MG63 (cell line): ENCODE results near the gene TMEM237. TPM values are rescaled to one million over a fixed set of nuclear protein-coding genes. Genes with fewer than 3 reads are reported as not detected.
"Not testable (repeated sequence)": the region's sequence is repeated elsewhere in the genome, so short reads cannot be mapped to it uniquely, and the experiment has no call there.

Experiments used
- DNase-seq: peaks from one replicate; pipeline ENCODE4 v3.0.0-alpha.2; 2020
- H3K27me3 ChIP-seq: fragments of 250-450 bp; sonication (Bioruptor Pico); 2 replicates; pipeline ENCODE4 v1.5.1; 2020; ENCODE audit warnings: mild to moderate bottlenecking, moderate library complexity
- H3K36me3 ChIP-seq: fragments of 250-450 bp; sonication (Bioruptor Pico); 2 replicates; pipeline ENCODE4 v1.5.1; 2020; ENCODE audit warnings: mild to moderate bottlenecking, moderate library complexity
- H3K4me3 ChIP-seq: fragments of 250-450 bp; sonication (Bioruptor Pico); 2 replicates; pipeline ENCODE4 v1.5.1; 2020; ENCODE audit warnings: mild to moderate bottlenecking, moderate library complexity
- H3K9me3 ChIP-seq: fragments of 250-450 bp; sonication (Bioruptor Pico); 2 replicates; pipeline ENCODE4 v1.5.1; 2020; ENCODE audit warnings: mild to moderate bottlenecking, moderate library complexity
- total RNA-seq: library from RNA; depleted of rRNA; stranded (reverse); fragments of >200 nt; shearing (Covaris generic); gene quantifications from 2 replicates; pipeline ENCODE4 v1.2.3, GENCODE V29; 2014; ENCODE audit warnings: low replicate concordance; rRNA removed

Gene TMEM237, protein sequence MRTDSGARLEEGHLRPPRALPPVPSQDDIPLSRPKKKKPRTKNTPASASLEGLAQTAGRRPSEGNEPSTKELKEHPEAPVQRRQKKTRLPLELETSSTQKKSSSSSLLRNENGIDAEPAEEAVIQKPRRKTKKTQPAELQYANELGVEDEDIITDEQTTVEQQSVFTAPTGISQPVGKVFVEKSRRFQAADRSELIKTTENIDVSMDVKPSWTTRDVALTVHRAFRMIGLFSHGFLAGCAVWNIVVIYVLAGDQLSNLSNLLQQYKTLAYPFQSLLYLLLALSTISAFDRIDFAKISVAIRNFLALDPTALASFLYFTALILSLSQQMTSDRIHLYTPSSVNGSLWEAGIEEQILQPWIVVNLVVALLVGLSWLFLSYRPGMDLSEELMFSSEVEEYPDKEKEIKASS
- 63.8 and 73.3 TPM in 2 replicates for total RNA-seq

DNA sequence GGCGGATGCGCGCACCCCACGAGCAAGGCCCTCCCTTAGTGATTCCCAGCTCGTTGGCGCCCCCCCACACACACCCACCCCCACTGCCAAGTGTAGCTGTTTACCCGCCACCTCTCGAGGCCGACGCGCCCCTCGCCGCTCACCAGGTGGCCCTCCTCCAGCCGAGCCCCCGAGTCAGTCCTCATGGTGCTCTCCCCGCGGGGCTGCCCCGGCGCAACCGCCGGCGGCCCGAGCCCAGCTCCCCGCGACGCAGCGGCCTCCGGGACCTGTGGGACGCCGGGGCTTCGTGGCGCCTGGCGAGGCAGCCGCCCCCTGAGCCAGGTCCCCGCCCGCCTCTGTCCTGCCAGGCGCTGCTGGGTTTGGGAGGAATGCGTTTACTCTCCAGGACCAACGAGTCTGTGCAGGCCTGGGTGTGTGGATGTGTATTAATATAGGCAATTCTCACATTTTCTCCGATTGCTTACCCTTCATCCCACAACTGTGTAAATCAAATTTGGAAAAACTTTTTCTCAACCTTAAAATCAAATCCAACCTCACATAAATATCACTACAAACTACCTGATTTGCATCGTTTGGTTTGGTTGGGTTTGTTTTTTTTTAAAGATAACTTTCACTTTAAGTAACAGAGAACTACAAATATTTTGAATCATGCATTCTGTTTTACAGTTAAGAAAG lies at the start of gene TMEM237:
Gene TMEM237, minus strand, starts transcription at position 288 of the 675 bp plus-strand sequence. Its CDS starts 103 bp downstream, at position 185.
- no peaks in the 10 kb centered on the region for H3K9me3 ChIP-seq
- peak within 1 kb of the TSS; percentile 92 for H3K4me3 ChIP-seq
- H3K27me3 ChIP-seq: no peaks in the 10 kb centered on the region
- peak; percentile 66 for DNase-seq
- peaks cover 11% of the 10 kb centered on the region for H3K36me3 ChIP-seq

DNA sequence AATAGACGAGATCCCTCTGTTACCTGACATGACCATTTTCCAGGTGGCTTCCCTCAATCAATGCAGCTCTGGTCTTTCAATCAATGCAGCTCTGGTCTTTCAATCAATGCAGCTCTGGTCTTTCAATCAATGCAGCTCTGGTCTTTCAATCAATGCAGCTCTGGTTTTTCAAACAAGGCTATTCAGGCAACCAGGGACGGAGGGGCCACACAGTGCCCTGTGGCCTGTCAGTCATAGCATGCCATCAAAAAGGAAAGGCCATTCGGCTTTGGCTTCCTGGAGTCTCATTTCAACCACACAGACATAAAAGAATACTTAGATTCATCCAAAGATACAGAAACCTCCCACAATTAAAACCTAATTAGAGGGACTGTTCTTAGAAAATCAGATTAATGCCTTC lies 41.9 kb upstream of the TMEM237 start:
- H3K27me3 ChIP-seq: no peaks in the 10 kb centered on the region
- peaks cover 5% of the 10 kb centered on the region; the same call in 1 of the 2 replicates for H3K36me3 ChIP-seq
- no peak for DNase-seq

DNA sequence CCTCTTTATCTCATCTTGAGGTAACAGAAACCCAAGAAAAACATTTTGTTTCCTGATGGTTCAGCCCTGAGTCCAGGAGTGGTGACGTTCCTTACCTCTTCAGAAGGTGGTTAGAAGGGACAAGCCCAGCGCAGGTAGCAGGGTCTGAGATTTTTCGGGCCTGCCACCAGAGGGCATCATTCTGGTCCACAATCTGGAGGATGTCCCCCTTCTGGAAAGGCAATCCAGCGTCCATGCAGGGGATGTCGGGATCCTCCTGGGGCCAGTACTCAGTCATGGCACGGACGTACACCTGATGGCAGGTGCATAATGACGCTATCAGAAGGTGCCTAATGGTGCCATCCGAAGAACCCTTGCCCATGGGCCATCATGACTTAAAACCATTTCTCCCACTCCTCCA lies 37.4 kb upstream of the TMEM237 start:
- H3K27me3 ChIP-seq: no peaks in the 10 kb centered on the region
- peaks cover 5% of the 10 kb centered on the region; the same call in 1 of the 2 replicates for H3K36me3 ChIP-seq
- no peaks in the 10 kb centered on the region for H3K9me3 ChIP-seq
- H3K4me3 ChIP-seq: no peak overlapping the region
- peak; percentile 9 for DNase-seq

More for the DNA sequence above, 41.9 kb upstream of the TMEM237 start:
- Histone ChIP-seq H3K9me3 (no peaks in the 10 kb centered on the region), H3K4me3 (no peak overlapping the region)

DNA sequence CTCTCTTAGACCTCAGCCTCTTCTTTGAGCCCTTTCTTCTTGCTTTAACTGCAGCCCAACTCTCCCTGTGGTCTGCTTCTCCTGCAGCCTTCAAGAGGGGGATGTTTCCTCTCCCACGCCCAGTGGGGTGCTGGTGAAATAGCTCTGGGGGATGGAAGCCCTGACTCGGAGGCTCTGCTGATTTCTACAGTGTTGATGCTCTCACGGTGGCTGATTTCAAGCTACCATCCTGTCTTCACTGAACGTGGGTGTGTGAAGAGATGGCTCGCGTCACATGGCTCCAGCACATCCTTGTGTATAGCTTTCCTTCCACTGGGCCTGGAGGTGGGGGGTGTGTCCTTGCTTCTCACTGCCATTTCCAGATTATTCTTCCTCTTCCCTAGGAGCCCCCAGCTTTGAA lies 35.1 kb upstream of the TMEM237 start:
- Histone ChIP-seq H3K9me3 (no peaks in the 10 kb centered on the region), H3K36me3 (peaks cover 5% of the 10 kb centered on the region; the same call in 1 of the 2 replicates), H3K27me3 (no peaks in the 10 kb centered on the region), H3K4me3 (no peak overlapping the region)
- DNase-seq: no peak

DNA sequence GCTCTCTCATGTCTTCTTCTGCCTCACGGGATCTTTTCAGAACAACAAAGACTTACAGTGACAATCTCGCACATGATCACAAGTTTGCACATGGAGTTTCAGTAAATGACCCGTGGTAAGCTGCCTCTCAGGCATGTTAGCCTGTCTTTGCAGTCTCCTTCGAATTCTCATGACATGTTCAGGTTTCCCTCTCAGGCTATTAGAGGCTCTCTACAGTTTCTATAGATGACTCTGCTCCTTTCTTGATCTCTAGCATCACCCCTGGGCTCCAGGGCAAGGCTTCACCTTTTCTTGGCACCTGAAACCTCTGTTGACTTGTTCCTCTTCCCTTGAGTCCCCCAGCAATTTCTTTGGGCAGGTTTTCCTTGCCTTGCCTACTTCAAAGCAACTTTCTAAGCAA lies 32.2 kb upstream of the TMEM237 start:
- no peak for DNase-seq
- Histone ChIP-seq H3K4me3 (no peak overlapping the region), H3K9me3 (no peaks in the 10 kb centered on the region), H3K27me3 (no peaks in the 10 kb centered on the region), H3K36me3 (no peaks in the 10 kb centered on the region)

DNA sequence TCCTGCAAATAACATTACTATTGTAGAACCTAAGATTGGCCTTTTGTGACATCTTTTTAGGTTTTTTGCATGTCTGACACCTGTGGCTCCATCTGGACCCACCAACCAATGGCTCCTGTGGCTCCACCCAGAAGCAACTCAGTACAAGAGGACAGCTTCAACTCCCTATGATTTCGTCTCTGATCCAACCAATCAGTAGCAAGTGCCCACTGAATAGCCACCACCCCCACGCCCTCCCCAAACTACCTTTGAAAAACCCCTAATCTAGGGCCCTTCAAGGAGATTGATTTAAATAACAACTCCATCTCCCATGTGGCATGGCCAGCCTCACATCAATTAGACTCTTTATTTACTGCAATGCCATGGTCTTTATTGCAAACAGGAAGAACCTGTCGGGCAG lies 31.5 kb upstream of the TMEM237 start:
- Histone ChIP-seq H3K9me3 (no peaks in the 10 kb centered on the region), H3K27me3 (no peaks in the 10 kb centered on the region), H3K4me3 (no peak overlapping the region), H3K36me3 (no peaks in the 10 kb centered on the region)
- no peak for DNase-seq

DNA sequence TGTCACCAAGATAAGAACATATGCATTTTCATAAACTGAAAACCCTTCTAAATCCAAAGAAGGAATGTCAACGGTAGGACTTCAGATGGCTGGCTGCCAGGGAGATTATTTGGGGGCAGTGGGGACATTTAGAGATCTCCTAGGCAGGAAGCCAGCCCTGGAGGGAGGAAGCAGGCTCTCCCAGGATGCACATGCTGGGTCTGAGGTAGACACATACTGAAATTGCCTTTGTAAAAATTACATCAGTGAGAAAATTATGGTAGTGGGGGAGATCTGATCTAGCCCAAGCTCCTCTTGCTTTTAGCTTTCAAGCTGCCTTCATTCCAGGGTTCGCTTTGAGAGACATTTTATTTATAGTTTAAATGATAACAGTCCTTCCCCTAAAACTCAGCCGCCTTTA lies 31.0 kb upstream of the TMEM237 start:
- H3K36me3 ChIP-seq: no peaks in the 10 kb centered on the region
- no peaks in the 10 kb centered on the region for H3K9me3 ChIP-seq
- H3K27me3 ChIP-seq: no peaks in the 10 kb centered on the region
- H3K4me3 ChIP-seq: no peak overlapping the region
- DNase-seq: no peak

DNA sequence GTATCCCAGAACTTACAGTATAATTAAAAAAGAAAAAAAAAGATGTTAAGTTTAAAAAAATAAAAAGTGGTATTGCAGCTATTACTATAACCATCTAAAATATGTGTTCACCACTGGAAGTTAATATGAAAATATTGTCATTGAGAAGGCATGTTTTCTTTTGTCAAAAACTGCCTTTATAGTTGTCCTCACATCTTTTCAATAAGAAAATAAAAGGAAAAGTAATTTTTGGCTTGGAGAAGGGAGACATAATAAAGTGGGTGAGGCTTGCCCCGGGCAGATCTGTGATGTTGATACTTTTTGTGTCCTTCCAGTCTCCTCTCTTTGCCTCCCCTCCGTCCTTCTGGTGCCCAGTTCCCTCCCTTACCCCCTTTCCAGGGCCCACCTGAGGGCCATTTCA lies 30.2 kb upstream of the TMEM237 start:
- Histone ChIP-seq H3K36me3 (no peaks in the 10 kb centered on the region), H3K9me3 (no peaks in the 10 kb centered on the region), H3K4me3 (no peak overlapping the region), H3K27me3 (no peaks in the 10 kb centered on the region)
- DNase-seq: no peak

DNA sequence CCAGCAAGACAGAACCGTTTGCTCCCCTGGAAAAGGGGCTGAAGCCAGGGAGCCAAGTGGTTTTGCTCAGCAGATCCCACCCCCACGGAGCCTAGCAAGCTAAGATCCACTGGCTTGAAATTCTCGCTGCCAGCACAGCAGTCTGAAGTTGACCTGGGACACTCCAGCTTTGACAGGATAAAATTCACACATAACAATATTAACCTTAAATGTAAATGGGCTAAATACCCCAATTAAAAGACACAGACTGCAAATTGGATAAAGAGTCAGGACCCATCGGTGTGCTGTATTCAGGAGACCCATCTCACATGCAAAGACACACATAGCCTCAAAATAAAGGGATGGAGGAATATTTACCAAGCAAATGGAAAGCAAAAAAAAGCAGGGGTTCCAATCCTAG lies 27.9 kb upstream of the TMEM237 start:
- DNase-seq, H3K27me3 ChIP-seq, H3K36me3 ChIP-seq, H3K9me3 ChIP-seq, H3K4me3 ChIP-seq: not testable (repeated sequence)

DNA sequence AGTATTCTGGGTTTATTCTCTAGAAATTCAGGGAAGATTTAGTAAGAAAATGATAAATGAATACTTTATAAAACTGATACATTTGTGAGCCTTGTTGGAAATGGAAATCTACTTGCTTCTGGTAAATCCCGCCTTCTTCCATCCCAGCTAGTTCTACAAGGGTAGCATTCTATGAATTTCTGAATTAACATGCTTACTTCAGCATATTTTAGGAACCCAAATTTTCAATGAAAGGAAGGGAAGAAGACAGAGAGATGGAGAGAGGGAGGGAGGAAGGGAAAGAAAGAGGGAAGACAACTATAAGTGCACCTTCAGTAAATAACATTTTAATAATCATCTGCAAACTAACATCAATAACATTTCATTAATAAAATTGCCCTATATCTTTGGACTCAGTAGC lies 26.6 kb upstream of the TMEM237 start:
- no peak overlapping the region for H3K4me3 ChIP-seq
- DNase-seq: no peak

DNA sequence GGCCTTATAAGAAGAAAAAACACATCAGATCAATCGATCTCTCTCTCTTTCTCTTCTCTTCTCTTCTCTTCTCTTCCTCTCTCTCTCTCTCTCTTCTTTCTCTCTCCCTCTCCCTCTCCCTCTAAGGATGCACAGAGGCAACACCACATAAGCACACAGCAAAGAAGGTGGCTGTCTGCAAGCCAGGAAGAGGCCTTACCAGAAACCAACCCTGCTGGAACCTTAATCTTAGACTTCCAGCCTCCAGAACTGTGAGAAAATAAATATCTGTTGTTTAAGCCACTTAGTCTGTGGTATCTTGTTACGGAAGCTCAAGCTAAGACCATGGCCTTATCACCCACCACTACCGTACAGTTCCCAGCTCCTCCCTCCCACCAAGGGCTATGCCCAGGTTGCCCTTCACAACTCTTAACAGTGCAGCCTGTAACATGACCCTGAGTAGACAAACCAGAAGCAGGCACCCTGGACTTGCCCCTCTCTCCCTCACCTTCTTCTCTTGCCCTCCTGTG lies 25.2 kb upstream of the TMEM237 start:
- Histone ChIP-seq H3K9me3 (no peaks in the 10 kb centered on the region), H3K4me3 (no peak overlapping the region), H3K36me3 (no peaks in the 10 kb centered on the region), H3K27me3 (no peaks in the 10 kb centered on the region)
- no peak for DNase-seq

More for the DNA sequence above, 26.6 kb upstream of the TMEM237 start:
- no peaks in the 10 kb centered on the region for H3K9me3 ChIP-seq
- H3K27me3 ChIP-seq: no peaks in the 10 kb centered on the region
- no peaks in the 10 kb centered on the region for H3K36me3 ChIP-seq

DNA sequence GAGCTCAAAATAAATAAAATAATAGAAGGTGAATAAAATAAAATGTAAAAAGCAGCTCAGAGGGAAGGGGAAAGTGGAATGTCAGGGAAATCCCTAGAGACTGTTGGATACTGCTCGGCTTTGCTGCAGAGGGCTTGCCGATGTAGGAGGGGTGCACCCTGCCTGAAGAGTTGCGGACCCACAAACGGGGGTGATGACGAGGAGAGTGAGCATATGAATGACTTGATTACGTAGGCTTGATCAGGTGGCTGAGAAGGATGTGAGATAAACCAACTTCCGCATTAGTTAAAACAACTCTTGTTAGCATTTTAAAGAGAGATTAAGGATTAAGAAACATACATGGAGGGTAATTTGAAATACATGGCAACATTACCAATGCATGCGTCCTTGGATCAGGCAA lies 21.0 kb upstream of the TMEM237 start:
- Histone ChIP-seq H3K27me3 (no peaks in the 10 kb centered on the region), H3K9me3 (no peaks in the 10 kb centered on the region), H3K4me3 (no peak overlapping the region), H3K36me3 (no peaks in the 10 kb centered on the region)
- DNase-seq: no peak

DNA sequence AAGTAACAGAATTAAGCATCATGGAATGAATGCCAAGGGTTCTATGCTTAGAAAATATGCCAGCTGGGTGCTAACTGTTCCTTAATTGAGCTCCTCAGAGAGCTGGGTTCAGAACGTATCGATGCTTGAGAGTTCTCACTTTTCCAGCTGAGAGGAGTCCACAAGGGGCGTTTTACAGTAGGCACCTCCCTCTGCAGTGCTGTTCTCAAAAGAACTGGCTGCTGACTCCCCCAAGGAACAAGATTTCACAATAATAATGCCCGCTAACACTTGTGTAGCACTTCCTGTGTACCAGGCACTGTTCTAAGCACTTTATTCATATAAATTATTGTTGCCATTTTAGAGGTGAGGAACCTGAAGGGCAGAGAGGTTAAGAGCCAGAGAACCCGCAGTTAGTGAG lies 18.1 kb upstream of the TMEM237 start:
- DNase-seq: no peak
- no peaks in the 10 kb centered on the region for H3K36me3 ChIP-seq
- no peak overlapping the region for H3K4me3 ChIP-seq
- no peaks in the 10 kb centered on the region for H3K27me3 ChIP-seq
- no peaks in the 10 kb centered on the region for H3K9me3 ChIP-seq

DNA sequence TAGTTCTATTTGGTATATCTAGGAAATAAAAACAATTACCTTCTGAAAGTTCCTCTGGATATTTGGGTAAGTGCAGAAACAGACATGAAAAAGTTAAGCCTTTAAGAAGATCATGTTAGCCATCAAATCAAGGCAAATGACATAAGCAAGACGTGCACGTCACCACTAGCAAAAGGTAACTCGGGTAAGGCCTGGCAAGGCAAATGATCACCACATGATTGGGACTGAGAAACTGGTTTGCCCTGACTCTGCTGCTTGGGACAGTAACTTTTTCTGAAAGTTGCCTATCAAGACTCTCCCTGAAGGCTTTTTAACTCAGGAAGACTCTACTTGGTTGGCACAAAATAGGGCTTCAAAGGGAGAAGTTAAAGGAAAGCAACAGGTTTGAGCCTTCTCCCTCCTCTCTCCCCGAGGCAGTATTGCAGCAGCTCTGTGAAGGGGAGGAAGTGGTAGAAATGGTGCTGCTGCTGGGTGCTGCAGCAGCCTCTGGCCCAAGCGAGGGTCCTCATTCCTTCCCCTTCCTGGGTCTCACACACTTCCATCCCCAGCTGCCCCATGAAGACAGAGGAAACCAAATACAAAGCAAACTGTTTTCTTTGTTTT lies 17.1 kb upstream of the TMEM237 start:
- H3K9me3 ChIP-seq: no peaks in the 10 kb centered on the region
- no peaks in the 10 kb centered on the region for H3K36me3 ChIP-seq
- no peaks in the 10 kb centered on the region for H3K27me3 ChIP-seq
- no peak for DNase-seq
- no peak overlapping the region for H3K4me3 ChIP-seq

DNA sequence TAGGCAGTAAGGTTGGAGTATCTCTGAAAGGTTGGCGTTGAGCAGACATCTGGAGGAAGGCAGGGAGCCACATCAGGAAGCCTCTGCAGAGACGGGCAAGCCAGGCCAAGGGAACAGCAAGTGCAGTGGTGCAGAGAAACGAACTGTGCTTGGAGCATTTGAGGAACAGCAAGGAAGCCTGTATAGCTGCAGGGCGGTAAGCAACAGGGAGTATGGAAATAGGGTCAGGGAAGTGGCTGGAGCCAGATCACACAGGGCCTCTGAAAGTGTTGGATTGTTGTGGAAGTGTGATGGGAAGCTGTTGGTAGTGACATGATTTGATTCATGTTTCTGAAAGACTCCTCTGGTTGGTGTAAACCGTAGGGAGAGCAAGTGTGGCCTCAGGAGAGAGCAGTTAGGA lies 13.4 kb upstream of the TMEM237 start:
- no peak for DNase-seq
- Histone ChIP-seq H3K27me3 (no peaks in the 10 kb centered on the region), H3K9me3 (no peaks in the 10 kb centered on the region), H3K36me3 (no peaks in the 10 kb centered on the region), H3K4me3 (no peak overlapping the region)

DNA sequence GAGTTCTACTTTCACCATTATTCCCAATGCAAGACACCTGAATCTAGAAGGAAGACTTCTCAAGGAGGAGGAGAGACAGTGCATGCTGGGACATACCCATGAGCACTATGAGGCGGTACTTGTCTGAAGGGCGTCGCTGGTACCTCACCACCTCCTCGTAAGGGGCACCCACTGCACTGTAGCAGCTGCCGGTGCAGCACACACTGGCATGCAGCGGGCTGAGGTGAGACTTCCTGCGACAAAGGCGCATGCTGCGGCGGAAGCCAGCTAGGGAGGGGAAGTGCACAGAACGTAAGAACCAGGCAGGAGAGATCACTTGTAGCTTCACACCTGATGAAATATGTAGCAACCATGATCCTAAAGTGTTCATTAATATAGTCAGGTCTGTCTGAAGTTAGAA lies 12.8 kb upstream of the TMEM237 start:
- no peaks in the 10 kb centered on the region for H3K27me3 ChIP-seq
- no peaks in the 10 kb centered on the region for H3K36me3 ChIP-seq
- H3K9me3 ChIP-seq: no peaks in the 10 kb centered on the region
- no peak overlapping the region for H3K4me3 ChIP-seq
- DNase-seq: no peak
